ENCODE measurements around the gene FZD2.
"Not testable (repeated sequence)": the region's sequence is repeated elsewhere in the genome, so short reads cannot be mapped to it uniquely, and the experiment has no call there.

FZD2 gene

DNA sequence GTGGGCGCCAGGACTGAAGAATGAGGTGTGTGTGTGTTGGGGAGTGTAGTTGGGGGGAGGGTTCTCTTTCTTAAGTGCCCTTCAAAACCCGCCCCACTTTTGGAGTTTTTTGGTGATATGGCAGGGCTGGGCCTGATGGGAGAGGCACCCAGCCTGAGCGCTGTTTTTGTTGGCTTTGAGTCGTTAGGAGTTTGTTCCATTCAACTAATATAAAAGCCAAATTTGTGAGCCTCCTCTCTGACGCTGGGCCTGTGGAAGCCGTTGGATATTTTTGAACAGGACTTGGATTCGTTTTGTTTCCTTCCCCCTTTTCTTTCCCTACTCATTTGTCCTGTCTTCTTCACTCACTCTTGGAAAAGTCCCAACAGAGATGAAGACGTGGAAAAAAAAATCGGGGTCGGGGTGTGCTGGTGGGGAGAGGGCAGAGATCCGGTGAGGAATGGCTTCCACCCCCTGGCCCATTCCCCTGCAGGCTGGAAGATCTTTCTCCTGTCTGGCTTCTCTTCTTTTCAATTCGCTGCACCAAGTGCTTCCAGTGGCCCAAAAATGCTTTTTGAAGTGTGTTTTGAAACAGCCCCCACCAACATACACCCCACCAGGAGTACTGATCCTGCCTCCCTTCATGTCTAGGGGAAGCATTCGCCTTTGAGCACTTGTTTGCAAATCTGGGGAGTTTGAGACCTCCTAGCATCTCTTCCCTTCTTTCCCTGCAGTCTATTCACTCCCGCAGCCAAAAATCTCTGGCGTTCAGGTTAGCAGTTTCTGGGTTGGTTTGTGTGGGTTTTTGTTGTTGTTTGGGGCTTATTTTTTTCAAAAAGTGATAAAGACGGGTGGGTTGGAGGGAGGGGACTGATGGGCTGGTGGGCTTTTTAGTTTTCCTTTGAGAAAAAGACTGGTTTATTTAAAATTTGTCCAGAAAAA lies 2.6 kb downstream of the FZD2 start:
- TF ChIP-seq, protein P1, sequence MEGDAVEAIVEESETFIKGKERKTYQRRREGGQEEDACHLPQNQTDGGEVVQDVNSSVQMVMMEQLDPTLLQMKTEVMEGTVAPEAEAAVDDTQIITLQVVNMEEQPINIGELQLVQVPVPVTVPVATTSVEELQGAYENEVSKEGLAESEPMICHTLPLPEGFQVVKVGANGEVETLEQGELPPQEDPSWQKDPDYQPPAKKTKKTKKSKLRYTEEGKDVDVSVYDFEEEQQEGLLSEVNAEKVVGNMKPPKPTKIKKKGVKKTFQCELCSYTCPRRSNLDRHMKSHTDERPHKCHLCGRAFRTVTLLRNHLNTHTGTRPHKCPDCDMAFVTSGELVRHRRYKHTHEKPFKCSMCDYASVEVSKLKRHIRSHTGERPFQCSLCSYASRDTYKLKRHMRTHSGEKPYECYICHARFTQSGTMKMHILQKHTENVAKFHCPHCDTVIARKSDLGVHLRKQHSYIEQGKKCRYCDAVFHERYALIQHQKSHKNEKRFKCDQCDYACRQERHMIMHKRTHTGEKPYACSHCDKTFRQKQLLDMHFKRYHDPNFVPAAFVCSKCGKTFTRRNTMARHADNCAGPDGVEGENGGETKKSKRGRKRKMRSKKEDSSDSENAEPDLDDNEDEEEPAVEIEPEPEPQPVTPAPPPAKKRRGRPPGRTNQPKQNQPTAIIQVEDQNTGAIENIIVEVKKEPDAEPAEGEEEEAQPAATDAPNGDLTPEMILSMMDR (IDR thresholded peaks at IDR 0.05; ENCODE audit: insufficient read depth, low read length, missing control alignments), result no peak
- ChIA-PET CTCF (interaction anchor here (1.2 to 5.7 kb wide), 3 partner anchors 10 to 78 kb away, joined by 3 to 82 read pairs (median 4); no protein-coding TSS in a partner anchor), POLR2A (no interaction called here)
- H3K4me3 ChIP-seq (ENCODE audit: low read depth, low read length), result peak overlapping the region; percentile 90
- no peak for DNase-seq (ENCODE audit: low read depth, low spot score)

DNA sequence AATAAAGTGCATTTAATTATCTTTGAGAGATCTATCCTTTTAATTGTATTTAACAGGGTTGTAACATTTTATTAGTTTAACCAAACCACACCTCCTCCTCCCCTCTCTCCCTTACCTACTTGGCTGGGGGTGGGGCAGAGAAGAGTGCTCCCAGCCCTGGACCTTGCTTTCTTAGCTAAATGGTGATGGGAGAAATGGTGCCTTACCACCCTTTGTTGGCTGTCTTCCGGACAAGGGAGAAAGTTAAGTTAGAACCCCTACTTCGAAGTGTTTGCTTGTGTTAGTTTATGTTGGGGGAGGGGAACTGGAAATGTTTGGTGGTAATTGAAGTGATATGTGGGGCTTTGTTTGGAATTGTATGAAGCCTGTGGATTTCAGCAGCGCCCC lies 3.9 kb downstream of the FZD2 start:
- POLR2A ChIA-PET, result interaction anchor here (1.7 to 2.4 kb wide), 2 partner anchors 17 to 27 kb away, joined by 9 to 11 read pairs; no protein-coding TSS in a partner anchor
- H3K4me3 ChIP-seq (ENCODE audit: low read depth, low read length), result peak overlapping the region; percentile 90
- DNase-seq (ENCODE audit: low read depth, low spot score), result no peak
- CTCF ChIA-PET, result interaction anchor here (1.1 to 5.7 kb wide), 6 partner anchors 11 to 461 kb away, joined by 3 to 82 read pairs (median 3); no protein-coding TSS in a partner anchor
- TF ChIP-seq, protein P1 (IDR thresholded peaks at IDR 0.05; ENCODE audit: insufficient read depth, low read length, missing control alignments), result no peak

DNA sequence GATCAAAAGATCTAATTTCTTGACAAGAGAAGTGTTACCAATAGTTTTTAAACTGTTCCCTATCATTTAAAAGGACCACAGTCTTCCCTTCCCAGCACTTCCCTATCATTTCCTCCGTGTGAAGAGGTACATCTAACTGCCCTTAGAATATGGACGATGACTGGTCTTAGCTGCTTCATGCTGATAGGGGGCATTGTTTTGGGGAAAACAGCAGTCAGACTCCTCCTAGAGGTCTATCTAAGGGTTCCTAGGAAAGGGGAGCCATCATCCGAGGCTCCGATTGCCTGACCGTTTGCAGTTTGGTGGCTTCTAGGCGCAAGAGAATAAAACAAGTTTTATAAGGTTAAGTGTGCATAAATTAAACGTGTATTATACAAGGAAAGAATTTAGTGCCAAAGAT lies 7.1 kb downstream of the FZD2 start:
- ChIA-PET POLR2A (interaction anchor here (0.6 kb wide), 1 partner anchor 40 kb away, joined by 3 read pairs; no protein-coding TSS in a partner anchor), CTCF (interaction anchor here (1.0 to 5.7 kb wide), 7 partner anchors 9 to 70 kb away, joined by 3 to 82 read pairs (median 4); no protein-coding TSS in a partner anchor)

DNA sequence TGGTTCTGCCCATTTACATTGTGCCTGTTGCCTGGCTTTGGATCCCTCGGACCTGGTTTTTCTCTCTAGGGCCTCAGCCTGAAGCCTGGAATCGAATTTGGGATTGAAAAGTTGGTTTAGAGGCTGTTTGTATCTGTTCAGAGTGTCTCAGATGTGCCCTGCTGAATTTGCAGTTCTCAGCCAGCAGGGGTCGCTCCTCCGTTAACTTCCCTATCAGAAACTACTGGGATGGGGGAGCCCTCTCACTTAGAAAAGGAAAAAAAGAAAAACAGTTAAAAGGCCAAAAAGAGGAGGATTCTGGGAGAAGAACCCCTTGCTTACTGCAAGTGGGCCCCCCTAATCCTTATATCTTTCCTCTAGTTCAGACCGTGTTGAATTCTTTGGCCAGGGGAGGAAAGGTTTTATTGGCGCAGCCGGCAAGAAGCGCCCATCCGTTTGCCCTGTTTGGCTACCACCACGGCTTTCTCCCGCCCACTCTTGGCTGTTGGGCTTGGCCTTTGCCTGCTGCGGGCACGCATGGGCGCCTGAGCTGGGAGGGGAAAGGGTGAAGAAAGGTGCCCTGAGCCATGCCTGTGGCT lies 8.7 kb downstream of the FZD2 start:
- no peak overlapping the region for H3K4me3 ChIP-seq (ENCODE audit: low read depth, low read length)
- TF ChIP-seq, protein P1 (IDR thresholded peaks at IDR 0.05; ENCODE audit: insufficient read depth, low read length, missing control alignments), result peak; percentile 40
- ChIA-PET CTCF (interaction anchor here (1.0 to 5.7 kb wide), 4 partner anchors 16 to 33 kb away, joined by 4 to 82 read pairs (median 8); no protein-coding TSS in a partner anchor), POLR2A (interaction anchor here (0.6 kb wide), 1 partner anchor 121 kb away, joined by 3 read pairs; no protein-coding TSS in a partner anchor)
- no peak for DNase-seq (ENCODE audit: low read depth, low spot score)

More for the DNA sequence above, 7.1 kb downstream of the FZD2 start:
- no peak for DNase-seq (ENCODE audit: low read depth, low spot score)
- no peak overlapping the region for H3K4me3 ChIP-seq (ENCODE audit: low read depth, low read length)
- TF ChIP-seq, protein P1 (IDR thresholded peaks at IDR 0.05; ENCODE audit: insufficient read depth, low read length, missing control alignments), result no peak

DNA sequence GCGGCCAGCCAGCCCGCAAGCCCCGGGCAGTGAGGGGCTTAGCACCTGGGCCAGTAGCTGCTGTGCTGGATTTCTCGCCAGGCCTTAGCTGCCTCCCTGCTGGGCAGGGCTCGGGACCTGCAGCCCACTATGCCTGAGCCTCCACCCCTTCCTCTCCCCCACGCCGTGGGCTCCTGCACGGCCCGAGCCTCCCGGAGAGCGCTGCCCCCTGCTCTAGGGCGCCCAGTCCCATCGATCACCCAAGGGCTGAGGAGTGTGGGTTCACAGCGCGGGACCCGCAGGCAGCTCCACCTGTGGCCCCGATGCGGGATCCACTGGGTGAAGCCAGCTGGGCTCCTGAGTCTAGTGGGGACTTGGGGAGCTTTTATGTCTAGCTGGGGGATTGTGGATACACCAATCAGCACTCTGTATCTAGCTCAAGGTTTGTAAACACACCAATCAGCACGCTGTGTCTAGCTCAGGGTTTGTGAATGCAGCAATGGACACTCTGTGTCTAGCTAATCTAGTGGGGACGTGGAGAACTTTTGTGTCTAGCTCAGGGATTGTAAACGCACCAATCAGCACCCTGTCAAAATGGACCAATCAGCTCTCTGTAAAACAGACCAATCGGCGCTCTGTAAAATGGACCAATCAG lies 11.1 kb downstream of the FZD2 start:
- not testable (repeated sequence) for DNase-seq (ENCODE audit: low read depth, low spot score); H3K4me3 ChIP-seq (ENCODE audit: low read depth, low read length)
- POLR2A ChIA-PET, result interaction anchor here (1.4 kb wide), 1 partner anchor 11 kb away, joined by 7 read pairs; the partner anchor contains the start of gene FZD2
- CTCF ChIA-PET, result interaction anchor here (0.9 to 2.2 kb wide), 5 partner anchors 11 to 104 kb away, joined by 3 to 14 read pairs (median 4); no protein-coding TSS in a partner anchor
